ENCODE data around the gene TTK.

- TF ChIP-seq, protein P1, sequence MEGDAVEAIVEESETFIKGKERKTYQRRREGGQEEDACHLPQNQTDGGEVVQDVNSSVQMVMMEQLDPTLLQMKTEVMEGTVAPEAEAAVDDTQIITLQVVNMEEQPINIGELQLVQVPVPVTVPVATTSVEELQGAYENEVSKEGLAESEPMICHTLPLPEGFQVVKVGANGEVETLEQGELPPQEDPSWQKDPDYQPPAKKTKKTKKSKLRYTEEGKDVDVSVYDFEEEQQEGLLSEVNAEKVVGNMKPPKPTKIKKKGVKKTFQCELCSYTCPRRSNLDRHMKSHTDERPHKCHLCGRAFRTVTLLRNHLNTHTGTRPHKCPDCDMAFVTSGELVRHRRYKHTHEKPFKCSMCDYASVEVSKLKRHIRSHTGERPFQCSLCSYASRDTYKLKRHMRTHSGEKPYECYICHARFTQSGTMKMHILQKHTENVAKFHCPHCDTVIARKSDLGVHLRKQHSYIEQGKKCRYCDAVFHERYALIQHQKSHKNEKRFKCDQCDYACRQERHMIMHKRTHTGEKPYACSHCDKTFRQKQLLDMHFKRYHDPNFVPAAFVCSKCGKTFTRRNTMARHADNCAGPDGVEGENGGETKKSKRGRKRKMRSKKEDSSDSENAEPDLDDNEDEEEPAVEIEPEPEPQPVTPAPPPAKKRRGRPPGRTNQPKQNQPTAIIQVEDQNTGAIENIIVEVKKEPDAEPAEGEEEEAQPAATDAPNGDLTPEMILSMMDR (IDR thresholded peaks at IDR 0.05; ENCODE audit: low read depth, low read length, missing input control): no peak
- TF ChIP-seq FOXA1 (IDR thresholded peaks at IDR 0.05): no peak
- TF ChIP-seq JUND (IDR thresholded peaks at IDR 0.05): no peak
- TF ChIP-seq RAD21 (IDR thresholded peaks at IDR 0.05): no peak
- no peak for TF ChIP-seq NR2F2 (IDR thresholded peaks at IDR 0.05)
- TF ChIP-seq TAF1 (conservative IDR thresholded peaks at IDR 0.05): no peak
- TF ChIP-seq YY1 (IDR thresholded peaks at IDR 0.05): no peak
- TF ChIP-seq EGR1 (IDR thresholded peaks at IDR 0.05; ENCODE audit: low read depth in 2 of 2): no peak
- no peak for TF ChIP-seq SP1 (IDR thresholded peaks at IDR 0.05)
- TF ChIP-seq HNF4A (conservative IDR thresholded peaks at IDR 0.05): no peak
- no peak for TF ChIP-seq MAX (IDR thresholded peaks at IDR 0.05)
- no peak for TF ChIP-seq REST (IDR thresholded peaks at IDR 0.05)
- no peak for TF ChIP-seq GABPA (IDR thresholded peaks at IDR 0.05 in 1 of 2, conservative IDR thresholded peaks at IDR 0.05 in 1 of 2)
Measured at GRCh38 chr6:80022803-80023202, 18.4 kb downstream of the TTK start.

Measured in liver (tissue), 3 donors.